Measurements from ENCODE around the gene KIAA1671. TPM values are rescaled to one million over a fixed set of nuclear protein-coding genes. Genes with fewer than 3 reads are reported as not detected.

KIAA1671 gene
- total and polyA plus RNA-seq, 9 of the 15 experiments (the other 6 are each of a cell fraction or from before 2014, with no cell fraction given) = under 0.01 to 0.11 (median 0.02) TPM; not detected in 5

DNA sequence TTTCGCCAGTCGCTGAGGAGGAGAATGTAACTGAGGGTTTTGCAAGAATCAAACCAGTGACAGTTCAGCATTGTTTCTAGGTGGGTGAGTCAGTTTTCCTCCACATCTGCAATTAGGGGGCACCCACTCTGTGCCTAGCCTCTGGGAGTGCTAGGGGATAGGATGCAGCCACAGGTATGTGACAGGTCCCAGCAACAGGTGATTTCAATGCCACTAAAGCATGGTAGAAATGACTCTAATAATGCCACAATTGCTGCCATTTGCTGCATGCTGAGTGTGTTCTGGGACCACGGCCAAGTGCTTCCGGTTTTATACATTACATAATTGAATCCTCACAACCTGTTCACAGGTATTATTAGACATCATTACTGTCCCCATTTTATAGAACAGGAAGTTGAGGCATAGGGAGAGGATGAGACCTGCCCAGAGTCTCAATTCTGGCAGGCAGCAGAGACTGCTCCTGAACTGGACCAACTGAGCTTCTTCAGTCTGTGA, 267.5 kb downstream of the KIAA1671 start (continued):
- TF ChIP-seq, protein P1, sequence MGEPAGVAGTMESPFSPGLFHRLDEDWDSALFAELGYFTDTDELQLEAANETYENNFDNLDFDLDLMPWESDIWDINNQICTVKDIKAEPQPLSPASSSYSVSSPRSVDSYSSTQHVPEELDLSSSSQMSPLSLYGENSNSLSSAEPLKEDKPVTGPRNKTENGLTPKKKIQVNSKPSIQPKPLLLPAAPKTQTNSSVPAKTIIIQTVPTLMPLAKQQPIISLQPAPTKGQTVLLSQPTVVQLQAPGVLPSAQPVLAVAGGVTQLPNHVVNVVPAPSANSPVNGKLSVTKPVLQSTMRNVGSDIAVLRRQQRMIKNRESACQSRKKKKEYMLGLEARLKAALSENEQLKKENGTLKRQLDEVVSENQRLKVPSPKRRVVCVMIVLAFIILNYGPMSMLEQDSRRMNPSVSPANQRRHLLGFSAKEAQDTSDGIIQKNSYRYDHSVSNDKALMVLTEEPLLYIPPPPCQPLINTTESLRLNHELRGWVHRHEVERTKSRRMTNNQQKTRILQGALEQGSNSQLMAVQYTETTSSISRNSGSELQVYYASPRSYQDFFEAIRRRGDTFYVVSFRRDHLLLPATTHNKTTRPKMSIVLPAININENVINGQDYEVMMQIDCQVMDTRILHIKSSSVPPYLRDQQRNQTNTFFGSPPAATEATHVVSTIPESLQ (CRISPR knock-in tag; IDR thresholded peaks at IDR 0.05) = no peak
- TF ChIP-seq ZBTB17 (CRISPR knock-in tag; IDR thresholded peaks at IDR 0.05) = no peak

DNA sequence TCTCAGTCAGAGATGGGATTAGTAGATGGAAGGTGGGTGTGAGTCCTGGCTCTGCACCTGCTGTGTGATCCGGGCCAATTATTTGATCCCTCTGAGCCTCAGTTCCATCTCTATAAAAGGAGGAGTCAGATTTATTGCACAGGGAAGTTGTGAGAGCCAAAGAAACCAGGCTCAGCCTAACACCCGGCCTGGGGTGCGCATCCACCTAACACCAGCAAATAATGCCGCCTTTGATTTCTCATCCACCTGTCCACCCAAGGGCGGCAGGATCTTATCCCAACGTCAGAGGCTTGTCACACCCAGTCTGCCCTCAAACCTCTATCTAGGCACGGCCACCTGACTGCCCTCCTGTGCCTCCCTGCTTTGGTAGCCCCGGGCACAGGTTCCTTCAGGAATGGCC, 269.3 kb downstream of the KIAA1671 start:
- Histone ChIP-seq H3K9me1 (ENCODE audit: control insufficient read depth, insufficient read depth, low read length) (no peaks in the 10 kb centered on the region), H3K9ac (ENCODE audit: insufficient read depth in 1 of 2, low read depth in 2 of 2, low read length in 2 of 2) (no peak overlapping the region), H3K27me3 (ENCODE audit: control insufficient read depth in 2 of 2, insufficient read depth in 2 of 2, low read length in 2 of 2) (peaks cover 0 to 5% of the 10 kb centered on the region in 2 experiments; a peak in 2 of 5 replicates), H3K36me3 (ENCODE audit: control insufficient read depth, insufficient read depth, low read length) (no peaks in the 10 kb centered on the region), H2AFZ (ENCODE audit: low read depth, low read length) (no peak overlapping the region), H3K9me3 (replicated peaks; ENCODE audit: control insufficient read depth, insufficient read depth, low read depth, low read length) (no peaks in the 10 kb centered on the region), H4K20me1 (replicated peaks; ENCODE audit: control insufficient read depth, insufficient read depth, low read length) (no peaks in the 10 kb centered on the region), H3K4me2 (ENCODE audit: insufficient read depth, low read length) (no peak overlapping the region), H3K79me2 (ENCODE audit: control insufficient read depth, insufficient read depth, low read length) (no peaks in the 10 kb centered on the region), H3K27ac (ENCODE audit: extremely low read depth, low read depth, low read length) (no peak overlapping the region), H3K4me1 (replicated peaks in 1 of 2; ENCODE audit: control insufficient read depth in 2 of 2, insufficient read depth in 2 of 2, low read length in 2 of 2) (no peaks in the 10 kb centered on the region), H3K4me3 (no peak overlapping the region)
- intact Hi-C loops (cut with micrococcal nuclease) = no loop called here
- no peak for FAIRE-seq
- ATAC-seq = no peak
- ChIA-PET CTCF (ENCODE audit: low intra/inter-chr PET ratio) (no interaction called here), POLR2A (no interaction called here)
- in situ Hi-C loops (cut with MboI) = loop anchor here (10.0 to 25.0 kb wide), 2 partner anchors 233 to 1116 kb away; no protein-coding TSS in a partner anchor
- no TSS peak for BruUV-seq (replicated peaks)
- no peak for DNase-seq (ENCODE audit: extremely low read depth in 1 of 4, low spot score in 3 of 4)
- 0% methylated on average over 5 of the region's 8 CpGs for WGBS (ENCODE audit: insufficient coverage, low coverage, missing lambda C conversion rate)
- TF ChIP-seq TSC22D4 (tag; IDR thresholded peaks at IDR 0.05) (no peak), HDAC8 (tag; IDR thresholded peaks at IDR 0.05) (no peak), TEAD1 (CRISPR knock-in tag; IDR thresholded peaks at IDR 0.05) (no peak), POLR2H (tag; IDR thresholded peaks at IDR 0.05; ENCODE audit: low read depth) (no peak), HDGF (IDR thresholded peaks at IDR 0.05) (no peak), SMAD1 (IDR thresholded peaks at IDR 0.05; ENCODE audit: low read depth, low read length, partially characterized antibody) (no peak), ZNF75A (CRISPR knock-in tag; IDR thresholded peaks at IDR 0.05) (no peak), HEY1 (CRISPR knock-in tag; IDR thresholded peaks at IDR 0.05; ENCODE audit: borderline replicate concordance) (no peak), MBD2 (IDR thresholded peaks at IDR 0.05; ENCODE audit: borderline replicate concordance, low read depth) (no peak)
- TF ChIP-seq, protein P2, sequence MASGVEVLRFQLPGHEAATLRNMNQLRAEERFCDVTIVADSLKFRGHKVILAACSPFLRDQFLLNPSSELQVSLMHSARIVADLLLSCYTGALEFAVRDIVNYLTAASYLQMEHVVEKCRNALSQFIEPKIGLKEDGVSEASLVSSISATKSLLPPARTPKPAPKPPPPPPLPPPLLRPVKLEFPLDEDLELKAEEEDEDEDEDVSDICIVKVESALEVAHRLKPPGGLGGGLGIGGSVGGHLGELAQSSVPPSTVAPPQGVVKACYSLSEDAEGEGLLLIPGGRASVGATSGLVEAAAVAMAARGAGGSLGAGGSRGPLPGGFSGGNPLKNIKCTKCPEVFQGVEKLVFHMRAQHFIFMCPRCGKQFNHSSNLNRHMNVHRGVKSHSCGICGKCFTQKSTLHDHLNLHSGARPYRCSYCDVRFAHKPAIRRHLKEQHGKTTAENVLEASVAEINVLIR (CRISPR knock-in tag; IDR thresholded peaks at IDR 0.05) = no peak
- TF ChIP-seq, protein P3, sequence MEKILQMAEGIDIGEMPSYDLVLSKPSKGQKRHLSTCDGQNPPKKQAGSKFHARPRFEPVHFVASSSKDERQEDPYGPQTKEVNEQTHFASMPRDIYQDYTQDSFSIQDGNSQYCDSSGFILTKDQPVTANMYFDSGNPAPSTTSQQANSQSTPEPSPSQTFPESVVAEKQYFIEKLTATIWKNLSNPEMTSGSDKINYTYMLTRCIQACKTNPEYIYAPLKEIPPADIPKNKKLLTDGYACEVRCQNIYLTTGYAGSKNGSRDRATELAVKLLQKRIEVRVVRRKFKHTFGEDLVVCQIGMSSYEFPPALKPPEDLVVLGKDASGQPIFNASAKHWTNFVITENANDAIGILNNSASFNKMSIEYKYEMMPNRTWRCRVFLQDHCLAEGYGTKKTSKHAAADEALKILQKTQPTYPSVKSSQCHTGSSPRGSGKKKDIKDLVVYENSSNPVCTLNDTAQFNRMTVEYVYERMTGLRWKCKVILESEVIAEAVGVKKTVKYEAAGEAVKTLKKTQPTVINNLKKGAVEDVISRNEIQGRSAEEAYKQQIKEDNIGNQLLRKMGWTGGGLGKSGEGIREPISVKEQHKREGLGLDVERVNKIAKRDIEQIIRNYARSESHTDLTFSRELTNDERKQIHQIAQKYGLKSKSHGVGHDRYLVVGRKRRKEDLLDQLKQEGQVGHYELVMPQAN (IDR thresholded peaks at IDR 0.05; ENCODE audit: borderline replicate concordance) = no peak
